Measurements from ENCODE around the gene PPP3CA. TPM values are rescaled to one million over a fixed set of nuclear protein-coding genes. Genes with fewer than 3 reads are reported as not detected.

PPP3CA gene
- total RNA-seq, 1 experiment from 2014 or later, result 133 TPM

DNA sequence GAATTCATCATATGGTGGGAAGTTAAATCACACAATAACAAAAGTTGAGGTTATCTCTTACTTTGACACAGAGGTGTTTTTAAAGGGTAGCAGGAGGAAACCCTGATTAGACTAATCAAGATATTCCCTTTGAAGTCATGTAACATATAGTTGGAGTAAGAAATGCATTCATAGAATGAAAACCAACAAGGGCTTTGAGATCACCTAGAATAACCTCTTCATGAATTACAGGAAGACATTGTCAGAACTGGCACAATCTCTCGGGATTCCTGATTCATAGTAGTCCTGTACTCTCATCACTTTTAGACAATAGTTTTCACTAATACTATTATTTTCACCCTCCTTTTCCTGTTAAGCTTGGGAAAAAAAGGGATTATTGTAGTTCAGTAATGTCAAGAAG, 170.2 kb downstream of the PPP3CA start (continued):
- TF ChIP-seq, protein P1, sequence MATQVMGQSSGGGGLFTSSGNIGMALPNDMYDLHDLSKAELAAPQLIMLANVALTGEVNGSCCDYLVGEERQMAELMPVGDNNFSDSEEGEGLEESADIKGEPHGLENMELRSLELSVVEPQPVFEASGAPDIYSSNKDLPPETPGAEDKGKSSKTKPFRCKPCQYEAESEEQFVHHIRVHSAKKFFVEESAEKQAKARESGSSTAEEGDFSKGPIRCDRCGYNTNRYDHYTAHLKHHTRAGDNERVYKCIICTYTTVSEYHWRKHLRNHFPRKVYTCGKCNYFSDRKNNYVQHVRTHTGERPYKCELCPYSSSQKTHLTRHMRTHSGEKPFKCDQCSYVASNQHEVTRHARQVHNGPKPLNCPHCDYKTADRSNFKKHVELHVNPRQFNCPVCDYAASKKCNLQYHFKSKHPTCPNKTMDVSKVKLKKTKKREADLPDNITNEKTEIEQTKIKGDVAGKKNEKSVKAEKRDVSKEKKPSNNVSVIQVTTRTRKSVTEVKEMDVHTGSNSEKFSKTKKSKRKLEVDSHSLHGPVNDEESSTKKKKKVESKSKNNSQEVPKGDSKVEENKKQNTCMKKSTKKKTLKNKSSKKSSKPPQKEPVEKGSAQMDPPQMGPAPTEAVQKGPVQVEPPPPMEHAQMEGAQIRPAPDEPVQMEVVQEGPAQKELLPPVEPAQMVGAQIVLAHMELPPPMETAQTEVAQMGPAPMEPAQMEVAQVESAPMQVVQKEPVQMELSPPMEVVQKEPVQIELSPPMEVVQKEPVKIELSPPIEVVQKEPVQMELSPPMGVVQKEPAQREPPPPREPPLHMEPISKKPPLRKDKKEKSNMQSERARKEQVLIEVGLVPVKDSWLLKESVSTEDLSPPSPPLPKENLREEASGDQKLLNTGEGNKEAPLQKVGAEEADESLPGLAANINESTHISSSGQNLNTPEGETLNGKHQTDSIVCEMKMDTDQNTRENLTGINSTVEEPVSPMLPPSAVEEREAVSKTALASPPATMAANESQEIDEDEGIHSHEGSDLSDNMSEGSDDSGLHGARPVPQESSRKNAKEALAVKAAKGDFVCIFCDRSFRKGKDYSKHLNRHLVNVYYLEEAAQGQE (IDR thresholded peaks at IDR 0.05; ENCODE audit: low read depth), result no peak
- TF ChIP-seq SIN3A (IDR thresholded peaks at IDR 0.05; ENCODE audit: low read depth) (no peak), ZNF274 (IDR thresholded peaks at IDR 0.05; ENCODE audit: low read depth, low read length) (no peak), TCF7L2 (IDR thresholded peaks at IDR 0.05; ENCODE audit: borderline replicate concordance, extremely low read depth, insufficient read depth, insufficient read length) (no peak), POLR2A (IDR thresholded peaks at IDR 0.05; ENCODE audit: borderline replicate concordance, extremely low read depth, insufficient read depth, insufficient read length) (no peak), EZH2 (IDR thresholded peaks at IDR 0.05) (no peak), CBX3 (IDR thresholded peaks at IDR 0.05; ENCODE audit: low read depth) (no peak)
- TF ChIP-seq, protein P2, sequence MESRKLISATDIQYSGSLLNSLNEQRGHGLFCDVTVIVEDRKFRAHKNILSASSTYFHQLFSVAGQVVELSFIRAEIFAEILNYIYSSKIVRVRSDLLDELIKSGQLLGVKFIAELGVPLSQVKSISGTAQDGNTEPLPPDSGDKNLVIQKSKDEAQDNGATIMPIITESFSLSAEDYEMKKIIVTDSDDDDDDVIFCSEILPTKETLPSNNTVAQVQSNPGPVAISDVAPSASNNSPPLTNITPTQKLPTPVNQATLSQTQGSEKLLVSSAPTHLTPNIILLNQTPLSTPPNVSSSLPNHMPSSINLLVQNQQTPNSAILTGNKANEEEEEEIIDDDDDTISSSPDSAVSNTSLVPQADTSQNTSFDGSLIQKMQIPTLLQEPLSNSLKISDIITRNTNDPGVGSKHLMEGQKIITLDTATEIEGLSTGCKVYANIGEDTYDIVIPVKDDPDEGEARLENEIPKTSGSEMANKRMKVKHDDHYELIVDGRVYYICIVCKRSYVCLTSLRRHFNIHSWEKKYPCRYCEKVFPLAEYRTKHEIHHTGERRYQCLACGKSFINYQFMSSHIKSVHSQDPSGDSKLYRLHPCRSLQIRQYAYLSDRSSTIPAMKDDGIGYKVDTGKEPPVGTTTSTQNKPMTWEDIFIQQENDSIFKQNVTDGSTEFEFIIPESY (IDR thresholded peaks at IDR 0.05; ENCODE audit: extremely low read depth, insufficient replicate concordance, low read length), result no peak

All from HCT116 (cell line).